ENCODE measurements around the gene NR1D2.
"Not testable (repeated sequence)": the region's sequence is repeated elsewhere in the genome, so short reads cannot be mapped to it uniquely, and the experiment has no call there.

NR1D2 gene

GRCh38 chr3:23995219-23995618, 50.1 kb downstream of the NR1D2 start:
- TF ChIP-seq EZH2 (IDR thresholded peaks at IDR 0.05) (no peak), POLR2AphosphoS5 (IDR thresholded peaks at IDR 0.05; ENCODE audit: borderline replicate concordance, low read depth, low read length) (no peak), FOXP2 (optimal IDR thresholded peaks at IDR 0.05; ENCODE audit: control extremely low read depth, extremely low read length, insufficient read depth) (no peak)
- DNase-seq (ENCODE audit: low read depth, low spot score), result no peak

GRCh38 chr3:23996095-23996524, 51.0 kb downstream of the NR1D2 start:
- TF ChIP-seq EZH2 (IDR thresholded peaks at IDR 0.05), result no peak
- no peak for TF ChIP-seq POLR2AphosphoS5 (IDR thresholded peaks at IDR 0.05; ENCODE audit: borderline replicate concordance, low read depth, low read length)
- TF ChIP-seq FOXP2 (optimal IDR thresholded peaks at IDR 0.05; ENCODE audit: control extremely low read depth, extremely low read length, insufficient read depth), result no peak
- Histone ChIP-seq H3K9ac (ENCODE audit: insufficient read length) (no peak overlapping the region), H3K4me3 (no peak overlapping the region), H3K36me3 (ENCODE audit: insufficient read depth, low read length) (no peaks in the 10 kb centered on the region), H3K27ac (no peak overlapping the region), H3K9me3 (ENCODE audit: low read depth, low read length) (no peaks in the 10 kb centered on the region)
- DNase-seq (ENCODE audit: low read depth, low spot score), result no peak

More at GRCh38 chr3:23995219-23995618, 50.1 kb downstream of the NR1D2 start:
- H3K4me3 ChIP-seq, result no peak overlapping the region
- no peaks in the 10 kb centered on the region for H3K36me3 ChIP-seq (ENCODE audit: insufficient read depth, low read length)
- H3K27ac ChIP-seq, result no peak overlapping the region
- no peak overlapping the region for H3K9ac ChIP-seq (ENCODE audit: insufficient read length)
- H3K9me3 ChIP-seq (ENCODE audit: low read depth, low read length), result no peaks in the 10 kb centered on the region

- Histone ChIP-seq H3K4me3 (no peak overlapping the region), H3K36me3 (ENCODE audit: insufficient read depth, low read length) (no peaks in the 10 kb centered on the region), H3K9me3 (ENCODE audit: low read depth, low read length) (no peaks in the 10 kb centered on the region), H3K27ac (no peak overlapping the region), H3K9ac (ENCODE audit: insufficient read length) (no peak overlapping the region)
- DNase-seq (ENCODE audit: low read depth, low spot score), result no peak
- TF ChIP-seq FOXP2 (optimal IDR thresholded peaks at IDR 0.05; ENCODE audit: control extremely low read depth, extremely low read length, insufficient read depth), result no peak
- no peak for TF ChIP-seq POLR2AphosphoS5 (IDR thresholded peaks at IDR 0.05; ENCODE audit: borderline replicate concordance, low read depth, low read length)
- TF ChIP-seq EZH2 (IDR thresholded peaks at IDR 0.05), result no peak
These were observed 54.0 kb downstream of the NR1D2 start for GRCh38 chr3:23999012-23999641.

GRCh38 chr3:24002129-24002528, 57.0 kb downstream of the NR1D2 start:
- Histone ChIP-seq H3K9me3 (ENCODE audit: low read depth, low read length) (no peaks in the 10 kb centered on the region), H3K36me3 (ENCODE audit: insufficient read depth, low read length) (no peaks in the 10 kb centered on the region), H3K9ac (ENCODE audit: insufficient read length) (no peak overlapping the region), H3K27ac (no peak overlapping the region), H3K4me3 (no peak overlapping the region)
- DNase-seq (ENCODE audit: low read depth, low spot score), result no peak
- TF ChIP-seq FOXP2 (optimal IDR thresholded peaks at IDR 0.05; ENCODE audit: control extremely low read depth, extremely low read length, insufficient read depth) (no peak), POLR2AphosphoS5 (IDR thresholded peaks at IDR 0.05; ENCODE audit: borderline replicate concordance, low read depth, low read length) (no peak), EZH2 (IDR thresholded peaks at IDR 0.05) (no peak)

- Histone ChIP-seq H3K27ac (no peak overlapping the region), H3K36me3 (ENCODE audit: insufficient read depth, low read length) (no peaks in the 10 kb centered on the region), H3K9me3 (ENCODE audit: low read depth, low read length) (no peaks in the 10 kb centered on the region), H3K4me3 (no peak overlapping the region), H3K9ac (ENCODE audit: insufficient read length) (no peak overlapping the region)
- no peak for DNase-seq (ENCODE audit: low read depth, low spot score)
- TF ChIP-seq POLR2AphosphoS5 (IDR thresholded peaks at IDR 0.05; ENCODE audit: borderline replicate concordance, low read depth, low read length) (no peak), EZH2 (IDR thresholded peaks at IDR 0.05) (no peak), FOXP2 (optimal IDR thresholded peaks at IDR 0.05; ENCODE audit: control extremely low read depth, extremely low read length, insufficient read depth) (no peak)
These were observed 58.4 kb downstream of the NR1D2 start for GRCh38 chr3:24003466-24003865.

GRCh38 chr3:24004171-24004938, 59.3 kb downstream of the NR1D2 start:
- Histone ChIP-seq H3K4me3 (no peak overlapping the region), H3K36me3 (ENCODE audit: insufficient read depth, low read length) (no peaks in the 10 kb centered on the region), H3K9ac (ENCODE audit: insufficient read length) (no peak overlapping the region), H3K9me3 (ENCODE audit: low read depth, low read length) (no peaks in the 10 kb centered on the region), H3K27ac (no peak overlapping the region)
- DNase-seq (ENCODE audit: low read depth, low spot score), result no peak
- TF ChIP-seq POLR2AphosphoS5 (IDR thresholded peaks at IDR 0.05; ENCODE audit: borderline replicate concordance, low read depth, low read length) (no peak), EZH2 (IDR thresholded peaks at IDR 0.05) (no peak), FOXP2 (optimal IDR thresholded peaks at IDR 0.05; ENCODE audit: control extremely low read depth, extremely low read length, insufficient read depth) (no peak)

- H3K36me3 ChIP-seq (ENCODE audit: insufficient read depth, low read length), result no peaks in the 10 kb centered on the region
- H3K27ac ChIP-seq, result no peak overlapping the region
- no peaks in the 10 kb centered on the region for H3K9me3 ChIP-seq (ENCODE audit: low read depth, low read length)
- no peak for DNase-seq (ENCODE audit: low read depth, low spot score)
- H3K9ac ChIP-seq (ENCODE audit: insufficient read length), result no peak overlapping the region
- TF ChIP-seq FOXP2 (optimal IDR thresholded peaks at IDR 0.05; ENCODE audit: control extremely low read depth, extremely low read length, insufficient read depth), result no peak
- TF ChIP-seq EZH2 (IDR thresholded peaks at IDR 0.05), result no peak
- TF ChIP-seq POLR2AphosphoS5 (IDR thresholded peaks at IDR 0.05; ENCODE audit: borderline replicate concordance, low read depth, low read length), result no peak
- no peak overlapping the region for H3K4me3 ChIP-seq
These were observed 60.6 kb downstream of the NR1D2 start for GRCh38 chr3:24005669-24006068.

- H3K4me3 ChIP-seq; H3K36me3 ChIP-seq (ENCODE audit: insufficient read depth, low read length); H3K27ac ChIP-seq; H3K9me3 ChIP-seq (ENCODE audit: low read depth, low read length); DNase-seq (ENCODE audit: low read depth, low spot score); H3K9ac ChIP-seq (ENCODE audit: insufficient read length): not testable (repeated sequence)
These were observed 65.7 kb downstream of the NR1D2 start for GRCh38 chr3:24010834-24011233.

Measured in SK-N-MC (cell line).